ENCODE measurements around the gene KLK14. TPM values are rescaled to one million over a fixed set of nuclear protein-coding genes. Genes with fewer than 3 reads are reported as not detected.

KLK14 gene
- total RNA-seq, 8 experiments from 2014 or later = 0.16 to 0.85 (median 0.46) TPM; not detected in 3

GRCh38 chr19:51101171-51101865, 18.6 kb upstream of the KLK14 start:
- H3K27ac ChIP-seq = no peak overlapping the region
- 92 to 100% (median 97%) methylated on average over 2 to 5 of the region's 5 CpGs; no CpG with 5 or more reads in 2 of the 10 experiments for WGBS, 10 experiments
- no peak overlapping the region for H3K4me3 ChIP-seq
- no peaks in the 10 kb centered on the region for H3K4me1 ChIP-seq (replicated peaks in 1 of 2)
- ATAC-seq (replicated peaks in 6 of 8) = no peak
- in situ Hi-C loops (cut with MboI; ENCODE audit: low pct_unique_long_range_greater_than_20kb in 2 of 9, low sequenced_read_pairs in 9 of 9, unreplicated experiment in 9 of 9) = no loop called here

- ATAC-seq (replicated peaks in 6 of 8) = no peak
- in situ Hi-C loops (cut with MboI; ENCODE audit: low pct_unique_long_range_greater_than_20kb in 2 of 9, low sequenced_read_pairs in 9 of 9, unreplicated experiment in 9 of 9) = no loop called here
- H3K27ac ChIP-seq = no peak overlapping the region
- no peaks in the 10 kb centered on the region for H3K4me1 ChIP-seq (replicated peaks in 1 of 2)
- 58 to 100% (median 73%) methylated on average over 1 to 3 of the region's 3 CpGs; no CpG with 5 or more reads in 3 of the 10 experiments for WGBS, 10 experiments
- H3K4me3 ChIP-seq = no peak overlapping the region
These were observed 17.9 kb upstream of the KLK14 start for GRCh38 chr19:51100601-51101000.

GRCh38 chr19:51099047-51099382, 16.3 kb upstream of the KLK14 start:
- WGBS, 10 experiments = no CpG with 5 or more reads among the region's 22 CpGs
- in situ Hi-C loops (cut with MboI; ENCODE audit: low pct_unique_long_range_greater_than_20kb in 2 of 9, low sequenced_read_pairs in 9 of 9, unreplicated experiment in 9 of 9) = loop anchor here in 2 of 9 experiments (10.0 kb wide), 2 partner anchors 74 to 164 kb away; partner anchors contain the start of gene KLK11 (in 1 of the 2)
- Histone ChIP-seq H3K4me3 (no peak overlapping the region), H3K4me1 (replicated peaks in 1 of 2) (no peaks in the 10 kb centered on the region), H3K27ac (no peak overlapping the region)
- no peak for ATAC-seq (replicated peaks in 6 of 8)

GRCh38 chr19:51098365-51099046, 15.8 kb upstream of the KLK14 start:
- in situ Hi-C loops (cut with MboI; ENCODE audit: low pct_unique_long_range_greater_than_20kb in 2 of 9, low sequenced_read_pairs in 9 of 9, unreplicated experiment in 9 of 9) = loop anchor here in 2 of 9 experiments (10.0 kb wide), 2 partner anchors 74 to 164 kb away; partner anchors contain the start of gene KLK11 (in 1 of the 2)
- 90 to 92% methylated on average over 10 to 31 of the region's 78 CpGs; no CpG with 5 or more reads in 8 of the 10 experiments for WGBS, 10 experiments
- ATAC-seq (replicated peaks in 6 of 8) = peak in 2 of 8 experiments; percentile 10 to 80

GRCh38 chr19:51097796-51098195, 15.1 kb upstream of the KLK14 start:
- WGBS, 10 experiments = 97% methylated on average over 11 of the region's 20 CpGs; no CpG with 5 or more reads in 9 of the 10 experiments
- Histone ChIP-seq H3K4me3 (no peak overlapping the region), H3K27ac (no peak overlapping the region), H3K4me1 (replicated peaks in 1 of 2) (no peaks in the 10 kb centered on the region)
- no peak for ATAC-seq (replicated peaks in 6 of 8)
- in situ Hi-C loops (cut with MboI; ENCODE audit: low pct_unique_long_range_greater_than_20kb in 2 of 9, low sequenced_read_pairs in 9 of 9, unreplicated experiment in 9 of 9) = loop anchor here in 2 of 9 experiments (10.0 kb wide), 2 partner anchors 73 to 163 kb away; partner anchors contain the start of gene KLK11 (in 1 of the 2)

More at GRCh38 chr19:51098365-51099046, 15.8 kb upstream of the KLK14 start:
- Histone ChIP-seq H3K4me1 (replicated peaks in 1 of 2) (no peaks in the 10 kb centered on the region), H3K4me3 (no peak overlapping the region), H3K27ac (no peak overlapping the region)

GRCh38 chr19:51097166-51097738, 14.6 kb upstream of the KLK14 start:
- ATAC-seq (replicated peaks in 6 of 8) = peak in 6 of 8 experiments; percentile 17 to 84 (median 46)
- WGBS, 10 experiments = 0 to 60% (median 15%) methylated on average over 1 to 7 of the region's 8 CpGs; no CpG with 5 or more reads in 4 of the 10 experiments
- H3K27ac ChIP-seq = no peak overlapping the region
- H3K4me1 ChIP-seq (replicated peaks in 1 of 2) = no peaks in the 10 kb centered on the region
- no peak overlapping the region for H3K4me3 ChIP-seq
- in situ Hi-C loops (cut with MboI; ENCODE audit: low pct_unique_long_range_greater_than_20kb in 2 of 9, low sequenced_read_pairs in 9 of 9, unreplicated experiment in 9 of 9) = loop anchor here in 2 of 9 experiments (10.0 kb wide), 2 partner anchors 72 to 162 kb away; partner anchors contain the start of gene KLK11 (in 1 of the 2)

- H3K27ac ChIP-seq = no peak overlapping the region
- in situ Hi-C loops (cut with MboI; ENCODE audit: low pct_unique_long_range_greater_than_20kb in 2 of 9, low sequenced_read_pairs in 9 of 9, unreplicated experiment in 9 of 9) = loop anchor here in 2 of 9 experiments (10.0 kb wide), 2 partner anchors 72 to 162 kb away; partner anchors contain the start of gene KLK11 (in 1 of the 2)
- ATAC-seq (replicated peaks in 6 of 8) = no peak
- H3K4me1 ChIP-seq (replicated peaks in 1 of 2) = no peaks in the 10 kb centered on the region
- H3K4me3 ChIP-seq = no peak overlapping the region
- whole genome bisulfite sequencing, 10 experiments = 56 to 93% (median 90%) methylated on average over 2 to 6 of the region's 6 CpGs; no CpG with 5 or more reads in 3 of the 10 experiments
These were observed 13.9 kb upstream of the KLK14 start for GRCh38 chr19:51096473-51097165.

GRCh38 chr19:51094696-51095279, 12.1 kb upstream of the KLK14 start:
- in situ Hi-C loops (cut with MboI; ENCODE audit: low pct_unique_long_range_greater_than_20kb in 2 of 9, low sequenced_read_pairs in 9 of 9, unreplicated experiment in 9 of 9) = loop anchor here in 2 of 9 experiments (10.0 kb wide), 2 partner anchors 70 to 160 kb away; partner anchors contain the start of gene KLK11 (in 1 of the 2)
- no peaks in the 10 kb centered on the region for H3K4me1 ChIP-seq (replicated peaks in 1 of 2)
- no peak overlapping the region for H3K4me3 ChIP-seq
- H3K27ac ChIP-seq = no peak overlapping the region
- WGBS, 10 experiments = 2 to 38% (median 19%) methylated on average over 1 to 5 of the region's 15 CpGs; no CpG with 5 or more reads in 4 of the 10 experiments
- ATAC-seq (replicated peaks in 6 of 8) = no peak

GRCh38 chr19:51093510-51094345, 11.0 kb upstream of the KLK14 start:
- ATAC-seq (replicated peaks in 6 of 8) = peak in 2 of 8 experiments; percentile 36 to 39
- in situ Hi-C loops (cut with MboI; ENCODE audit: low pct_unique_long_range_greater_than_20kb in 2 of 9, low sequenced_read_pairs in 9 of 9, unreplicated experiment in 9 of 9) = loop anchor here in 2 of 9 experiments (10.0 kb wide), 2 partner anchors 69 to 159 kb away; partner anchors contain the start of gene KLK11 (in 1 of the 2)
- Histone ChIP-seq H3K27ac (no peak overlapping the region), H3K4me3 (no peak overlapping the region), H3K4me1 (replicated peaks in 1 of 2) (no peaks in the 10 kb centered on the region)
- 50 to 100% (median 79%) methylated on average over 1 to 14 of the region's 22 CpGs for WGBS, 10 experiments

GRCh38 chr19:51093101-51093500, 10.4 kb upstream of the KLK14 start:
- in situ Hi-C loops (cut with MboI; ENCODE audit: low pct_unique_long_range_greater_than_20kb in 2 of 9, low sequenced_read_pairs in 9 of 9, unreplicated experiment in 9 of 9) = loop anchor here in 2 of 9 experiments (10.0 kb wide), 2 partner anchors 68 to 158 kb away; partner anchors contain the start of gene KLK11 (in 1 of the 2)
- WGBS, 10 experiments = 21 to 100% (median 88%) methylated on average over 1 to 4 of the region's 8 CpGs; no CpG with 5 or more reads in 5 of the 10 experiments
- no peak overlapping the region for H3K27ac ChIP-seq
- peak in 2 of 8 experiments; percentile 50 to 85 for ATAC-seq (replicated peaks in 6 of 8)
- no peak overlapping the region for H3K4me3 ChIP-seq
- H3K4me1 ChIP-seq (replicated peaks in 1 of 2) = no peaks in the 10 kb centered on the region

Data from motor neuron (in vitro differentiated cells).